H1 (cell line): ENCODE results near the gene BNC2. TPM values are rescaled to one million over a fixed set of nuclear protein-coding genes. Genes with fewer than 3 reads are reported as not detected.

Experiments used
- CTCF ChIA-PET: fragments of 300-600 bp; sonication (Branson Sonifier 250); formaldehyde crosslinking; loops from one replicate; lab custom pipeline; 2021; ENCODE audit not compliant: partially characterized antibody; lab: Charles Lee
- POLR2A ChIA-PET: fragments of 300-600 bp; sonication (Branson Sonifier 250); formaldehyde crosslinking; loops from one replicate; lab custom pipeline; 2021; ENCODE audit warnings: inconsistent platforms; ENCODE audit not compliant: partially characterized antibody; lab: Charles Lee
- DNase-seq, 2 experiments: peaks; one replicate each; pipeline versions ENCODE4 v3.0.0 to v3.0.0-alpha.2; 2010 to 2022; ENCODE audit warnings: low spot score in 2 of 2, low read depth in 1 of 2, mixed read lengths in 1 of 2
- FAIRE-seq: peaks from 2 replicates; lab custom pipeline; 2011; peaks lifted over from hg19 to GRCh38; lab: Jason Lieb, UNC
- H2AFZ ChIP-seq: 2 replicates; pipeline ENCODE4 v1.8.1; 2012; ENCODE audit warnings: low read length, inconsistent platforms
- H2AK5ac ChIP-seq: 2 replicates; pipeline ENCODE4 v1.6.1; 2013; ENCODE audit warnings: low read depth, low read length
- H2BK120ac ChIP-seq: replicated peaks from 2 replicates; pipeline ENCODE3; 2013; ENCODE audit warnings: low read depth, low read length, inconsistent platforms
- H2BK12ac ChIP-seq: 2 replicates; pipeline ENCODE4 v1.6.1; 2013; ENCODE audit warnings: low read depth, low read length
- H2BK15ac ChIP-seq: 2 replicates; pipeline ENCODE4 v1.6.1; 2013; ENCODE audit warnings: low read length
- H2BK20ac ChIP-seq: 2 replicates; pipeline ENCODE4 v1.6.1; 2013; ENCODE audit warnings: low read length
- H2BK5ac ChIP-seq: 2 replicates; pipeline ENCODE4 v1.6.1; 2013; ENCODE audit warnings: low read depth, low read length
- H3K14ac ChIP-seq: 2 replicates; pipeline ENCODE4 v1.6.1; 2013; ENCODE audit warnings: inconsistent platforms; ENCODE audit not compliant: insufficient read length
- H3K18ac ChIP-seq: 2 replicates; pipeline ENCODE4 v1.6.1; 2013; ENCODE audit warnings: low read length; ENCODE audit errors: extremely low read depth
- H3K23ac ChIP-seq: 2 replicates; pipeline ENCODE4 v1.6.1; 2013; ENCODE audit warnings: inconsistent platforms; ENCODE audit not compliant: insufficient read length
- H3K23me2 ChIP-seq: 2 replicates; pipeline ENCODE4 v1.6.1; 2013; ENCODE audit warnings: low read depth, low read length
- H3K27ac ChIP-seq: 2 replicates; pipeline ENCODE4 v1.6.1; 2011; ENCODE audit warnings: low read depth, low read length, inconsistent platforms
- H3K27me3 ChIP-seq, 4 experiments: replicated peaks in 1 of 4; 1 replicate in 1 of 4; 2 replicates in 3 of 4; pipeline versions ENCODE4 v1.6.1 to v1.8.1; 2011 to 2013; ENCODE audit warnings: low read length in 3 of 4, mild to moderate bottlenecking in 3 of 4, inconsistent platforms in 2 of 4, mixed read lengths in 2 of 4, moderate library complexity in 1 of 4; ENCODE audit not compliant: control insufficient read depth in 3 of 4, insufficient read depth in 3 of 4; ENCODE audit errors: extremely low read depth in 1 of 4
- H3K36me3 ChIP-seq, 4 experiments: 2 replicates each; pipeline versions ENCODE4 v1.6.1 to v1.8.1; 2011 to 2013; ENCODE audit warnings: mild to moderate bottlenecking in 4 of 4, low read length in 3 of 4, moderate library complexity in 2 of 4, control low read depth in 1 of 4, inconsistent platforms in 1 of 4; ENCODE audit not compliant: insufficient read depth in 4 of 4, control insufficient read depth in 2 of 4
- H3K4ac ChIP-seq: replicated peaks from 2 replicates; pipeline ENCODE3; 2013; ENCODE audit warnings: low read length, low read depth, mixed read lengths, inconsistent platforms; ENCODE audit not compliant: insufficient read length
- H3K4me1 ChIP-seq, 4 experiments: replicated peaks in 1 of 4; 1 replicate in 1 of 4; 2 replicates in 3 of 4; pipeline versions ENCODE4 v1.6.1 to v1.8.1; 2011 to 2013; ENCODE audit warnings: low read length in 3 of 4, inconsistent platforms in 2 of 4, mixed read lengths in 1 of 4; ENCODE audit not compliant: insufficient read depth in 4 of 4, control insufficient read depth in 3 of 4
- H3K4me2 ChIP-seq, 2 experiments: 2 replicates each; pipeline versions ENCODE4 v1.6.1 to v1.8.1; 2011 to 2013; ENCODE audit warnings: low read depth in 2 of 2, low read length in 2 of 2, control low read depth in 1 of 2, inconsistent platforms in 1 of 2, mild to moderate bottlenecking in 1 of 2; ENCODE audit not compliant: insufficient read depth in 1 of 2
- H3K4me3 ChIP-seq, 4 experiments: fragments of 200-600, 300-600 bp in 1 of 4; sonication (generic), shearing (Covaris generic), sonication (Bioruptor Twin) in 1 of 4; 2 replicates each; pipeline versions ENCODE4 v1.5.1 to v1.8.1; 2011 to 2016; ENCODE audit warnings: low read length in 4 of 4, low read depth in 3 of 4, control low read depth in 2 of 4, inconsistent platforms in 2 of 4, mild to moderate bottlenecking in 2 of 4, mixed read lengths in 1 of 4, moderate library complexity in 1 of 4; ENCODE audit not compliant: insufficient read depth in 2 of 4; ENCODE audit errors: extremely low read depth in 1 of 4
- H3K56ac ChIP-seq: replicated peaks from 2 replicates; pipeline ENCODE3; 2013; ENCODE audit warnings: low read depth, mild to moderate bottlenecking, mixed read lengths, low read length, inconsistent platforms; ENCODE audit not compliant: insufficient read length
- H3K79me1 ChIP-seq: 2 replicates; pipeline ENCODE4 v1.6.1; 2013; ENCODE audit warnings: low read depth, low read length, control low read depth
- H3K79me2 ChIP-seq, 2 experiments: 2 replicates each; pipeline versions ENCODE4 v1.6.1 to v1.8.1; 2012 to 2013; ENCODE audit warnings: low read length in 2 of 2, mild to moderate bottlenecking in 2 of 2, inconsistent platforms in 1 of 2; ENCODE audit not compliant: insufficient read depth in 2 of 2, control insufficient read depth in 1 of 2
- H3K9ac ChIP-seq, 4 experiments: replicated peaks in 1 of 4; 1 replicate in 1 of 4; 2 replicates in 3 of 4; pipeline versions ENCODE4 v1.6.1 to v1.8.1; 2011 to 2013; ENCODE audit warnings: low read depth in 3 of 4, low read length in 3 of 4, control low read depth in 2 of 4, mild to moderate bottlenecking in 2 of 4, moderate library complexity in 2 of 4, inconsistent platforms in 1 of 4; ENCODE audit errors: extremely low read depth in 1 of 4
- H3K9me3 ChIP-seq, 2 experiments: 2 replicates each; pipeline versions ENCODE4 v1.6.1 to v1.8.1; 2012 to 2013; ENCODE audit warnings: mild to moderate bottlenecking in 2 of 2, moderate library complexity in 2 of 2, control low read depth in 1 of 2, inconsistent platforms in 1 of 2, low read depth in 1 of 2, low read length in 1 of 2, mixed read lengths in 1 of 2; ENCODE audit not compliant: insufficient read depth in 2 of 2
- H4K20me1 ChIP-seq, 2 experiments: replicated peaks in 1 of 2; 2 replicates each; pipeline versions ENCODE3 to v1.8.1; 2011 to 2013; ENCODE audit warnings: inconsistent platforms in 2 of 2, low read length in 2 of 2, mild to moderate bottlenecking in 1 of 2; ENCODE audit not compliant: insufficient read depth in 2 of 2, control insufficient read depth in 1 of 2
- H4K5ac ChIP-seq: 2 replicates; pipeline ENCODE4 v1.6.1; 2013; ENCODE audit warnings: low read length, low read depth, mixed read lengths, inconsistent platforms; ENCODE audit not compliant: insufficient read length
- H4K8ac ChIP-seq: 2 replicates; pipeline ENCODE4 v1.8.0; 2013; ENCODE audit warnings: mild to moderate bottlenecking, moderate library complexity, low read length, inconsistent platforms; ENCODE audit not compliant: insufficient read depth; ENCODE audit errors: extremely low read depth
- H4K91ac ChIP-seq: replicated peaks from 2 replicates; pipeline ENCODE3; 2013; ENCODE audit warnings: low read length, mixed read lengths, inconsistent platforms; ENCODE audit not compliant: insufficient read length
- CREB1 ChIP-seq: IDR thresholded peaks from 2 replicates; pipeline ENCODE4 v1.6.1; 2012; ENCODE audit warnings: inconsistent platforms
- HDAC2 ChIP-seq, 2 experiments: fragments of 300-600 bp in 1 of 2; sonication (generic) in 1 of 2; IDR thresholded peaks; 2 replicates each; pipeline ENCODE4 v1.6.1; 2011 to 2012; ENCODE audit warnings: low read depth in 2 of 2, low read length in 2 of 2, mild to moderate bottlenecking in 2 of 2, moderate library complexity in 2 of 2, borderline replicate concordance in 1 of 2, inconsistent platforms in 1 of 2
- HDAC6 ChIP-seq: IDR thresholded peaks from one replicate; pipeline ENCODE4 v1.7.1; 2012; ENCODE audit warnings: low read depth, mild to moderate bottlenecking, inconsistent platforms, low read length, moderate library complexity
- RBBP5 ChIP-seq: IDR thresholded peaks from 2 replicates; pipeline ENCODE4 v1.7.1; 2012; ENCODE audit warnings: low read depth, mild to moderate bottlenecking, inconsistent platforms, low read length, moderate library complexity, borderline replicate concordance
- RNF2 ChIP-seq: fragments of 200-900, 300-1000 bp; sonication (generic); IDR thresholded peaks from 2 replicates; pipeline ENCODE4 v1.7.1; 2016; ENCODE audit warnings: borderline replicate concordance, low read depth, mild to moderate bottlenecking, antibody characterized with exemption, low read length; ENCODE audit not compliant: poor library complexity, severe bottlenecking; ENCODE audit errors: missing control alignments
- SIN3A ChIP-seq, 2 experiments: IDR thresholded peaks in 1 of 2; conservative IDR thresholded peaks in 1 of 2; 2 replicates each; pipeline ENCODE4 v1.6.1; 2011 to 2012; ENCODE audit warnings: low read length in 2 of 2, improper control_type of control experiment in 1 of 2, low read depth in 1 of 2, mild to moderate bottlenecking in 1 of 2
- TAF1 ChIP-seq: IDR thresholded peaks from 2 replicates; pipeline ENCODE4 v1.6.1; 2011; ENCODE audit warnings: mild to moderate bottlenecking, low read depth, low read length
- TCF12 ChIP-seq: IDR thresholded peaks from 2 replicates; pipeline ENCODE4 v1.6.1; 2011; ENCODE audit warnings: low read depth, mild to moderate bottlenecking, low read length
- USF2 ChIP-seq: IDR thresholded peaks from 2 replicates; pipeline ENCODE4 v1.6.1; 2011; ENCODE audit warnings: low read length, improper control_type of control experiment
- WGBS, 2 experiments: shearing (Covaris generic) in 1 of 2; methylation state at CpG; one replicate each; pipeline versions ENCODE4 v1.1.6 to v1.1.7; 2013 to 2015; ENCODE audit warnings: low lambda C conversion rate in 2 of 2, mixed read lengths in 2 of 2, inconsistent platforms in 1 of 2, low coverage in 1 of 2, missing lambda C conversion rate in 1 of 2; ENCODE audit not compliant: insufficient replicate concordance in 2 of 2, insufficient coverage in 1 of 2, insufficient read length in 1 of 2; ENCODE audit errors: extremely low coverage in 1 of 2, missing lambda C conversion rate in 1 of 2; 5-methylcytosine and 5-hydroxymethylcytosine counted together
- polyA plus RNA-seq, 7 experiments: library from polyadenylated mRNA; depleted of rRNA in 3 of 7; stranded (reverse) in 5 of 7; unstranded in 2 of 7; fragments of >200 nt in 5 of 7; fragments of 200-250 nt in 2 of 7; gene quantifications; 1 replicate in 5 of 7; 2 replicates in 1 of 7; 4 replicates in 1 of 7; pipeline versions ENCODE4 v1.2.1 to v1.2.3, GENCODE V29; 2011 to 2013; ENCODE audit warnings: missing spikeins in 2 of 7, mixed read lengths in 2 of 7
- total RNA-seq: library from RNA; stranded (reverse); fragmentation: NEBNext Ultra II Directional; extraction: Animal tissue kit (Norgen Biotek cat#: 25700); gene quantifications from 2 replicates; pipeline ENCODE4 v1.2.1, GENCODE V29; 2021
- TF ChIP-seq, protein P1 (sequence below): IDR thresholded peaks from 2 replicates; pipeline ENCODE4 v1.6.1; 2012; ENCODE audit warnings: low read length, inconsistent platforms

The BNC2 gene
- total and polyA plus RNA-seq, 2 of the 8 experiments (the other 6 are each of a cell fraction or from before 2014, with no cell fraction given): 16.0 to 26.8 TPM

DNA sequence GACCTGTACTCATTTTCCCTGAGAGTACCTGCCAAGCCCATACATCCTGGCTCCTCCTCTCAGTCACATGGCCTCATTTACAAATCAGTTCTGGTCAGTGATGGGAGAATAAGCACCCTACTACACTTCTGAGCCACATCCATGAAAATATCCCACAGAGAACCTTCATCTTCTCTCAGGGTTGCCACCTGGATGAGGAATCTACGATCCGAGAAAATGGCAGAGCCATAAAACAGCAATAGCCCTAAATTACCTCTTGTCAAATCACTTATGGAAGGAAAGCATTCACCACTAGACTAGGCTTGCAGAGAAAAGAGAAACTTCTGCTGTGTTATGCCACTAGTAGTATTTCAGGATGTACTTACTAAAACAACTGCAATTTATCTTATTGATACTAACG is 324.8 kb downstream of the BNC2 start:
- no peak overlapping the region for H4K91ac ChIP-seq
- H4K20me1 ChIP-seq: no peaks in the 10 kb centered on the region
- H3K9ac ChIP-seq: no peak overlapping the region
- H3K27me3 ChIP-seq: no peaks in the 10 kb centered on the region
- no peak overlapping the region for H3K18ac ChIP-seq
- ChIA-PET POLR2A (no interaction called here), CTCF (interaction anchor here (0.6 kb wide), 1 partner anchor 632 kb away, joined by 3 read pairs; no protein-coding TSS in a partner anchor)
- no peak overlapping the region for H2BK20ac ChIP-seq
- H3K4me3 ChIP-seq: no peak overlapping the region
- H2BK120ac ChIP-seq: no peak overlapping the region
- no peak overlapping the region for H3K56ac ChIP-seq
- H4K8ac ChIP-seq: no peak overlapping the region
- peaks cover 0 to 9% (median 3%) of the 10 kb centered on the region in 4 experiments; a peak in 2 of 7 replicates for H3K4me1 ChIP-seq
- no peaks in the 10 kb centered on the region for H3K9me3 ChIP-seq
- H3K36me3 ChIP-seq: no peaks in the 10 kb centered on the region; a peak in 1 of 8 replicates
- no peak overlapping the region for H2AFZ ChIP-seq
- no peak overlapping the region for H2BK12ac ChIP-seq
- H3K79me2 ChIP-seq: no peaks in the 10 kb centered on the region; a peak in 1 of 4 replicates
- no peak overlapping the region for H2BK15ac ChIP-seq
- no peaks in the 10 kb centered on the region for H3K23me2 ChIP-seq
- no peak overlapping the region for H4K5ac ChIP-seq
- H2BK5ac ChIP-seq: no peak overlapping the region
- no peak overlapping the region for H3K23ac ChIP-seq
- H3K4me2 ChIP-seq: no peak overlapping the region
- 94% methylated on average over 3 of the region's 3 CpGs; no CpG with 5 or more reads in 1 of the 2 experiments for WGBS, 2 experiments
- no peak overlapping the region for H2AK5ac ChIP-seq
- H3K27ac ChIP-seq: no peak overlapping the region
- H3K14ac ChIP-seq: no peak overlapping the region
- DNase-seq (no peak), FAIRE-seq (no peak)
- no peak overlapping the region for H3K4ac ChIP-seq
- no peaks in the 10 kb centered on the region for H3K79me1 ChIP-seq
- no peak for TF ChIP-seq RNF2
- no peak for TF ChIP-seq SIN3A (conservative IDR thresholded peaks at IDR 0.05 in 1 of 2, IDR thresholded peaks at IDR 0.05 in 1 of 2; ENCODE audit: low read depth in 1 of 2, low read length in 2 of 2)
- TF ChIP-seq RBBP5: no peak
- TF ChIP-seq HDAC6: no peak
- no peak for TF ChIP-seq HDAC2 (IDR thresholded peaks at IDR 0.05; ENCODE audit: borderline replicate concordance in 1 of 2, low read depth in 2 of 2, low read length in 2 of 2)
- TF ChIP-seq, protein P1, sequence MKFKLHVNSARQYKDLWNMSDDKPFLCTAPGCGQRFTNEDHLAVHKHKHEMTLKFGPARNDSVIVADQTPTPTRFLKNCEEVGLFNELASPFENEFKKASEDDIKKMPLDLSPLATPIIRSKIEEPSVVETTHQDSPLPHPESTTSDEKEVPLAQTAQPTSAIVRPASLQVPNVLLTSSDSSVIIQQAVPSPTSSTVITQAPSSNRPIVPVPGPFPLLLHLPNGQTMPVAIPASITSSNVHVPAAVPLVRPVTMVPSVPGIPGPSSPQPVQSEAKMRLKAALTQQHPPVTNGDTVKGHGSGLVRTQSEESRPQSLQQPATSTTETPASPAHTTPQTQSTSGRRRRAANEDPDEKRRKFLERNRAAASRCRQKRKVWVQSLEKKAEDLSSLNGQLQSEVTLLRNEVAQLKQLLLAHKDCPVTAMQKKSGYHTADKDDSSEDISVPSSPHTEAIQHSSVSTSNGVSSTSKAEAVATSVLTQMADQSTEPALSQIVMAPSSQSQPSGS: no peak
- no peak for TF ChIP-seq CREB1
- TF ChIP-seq TCF12: no peak
- TF ChIP-seq USF2: no peak
- TF ChIP-seq TAF1: no peak
